ENCODE results near the gene MDM1. TPM values are rescaled to one million over a fixed set of nuclear protein-coding genes. Genes with fewer than 3 reads are reported as not detected.

Gene MDM1
- total and polyA plus RNA-seq, 11 donors, result 4.0 to 8.4 (median 5.8) TPM

- no peaks in the 10 kb centered on the region for H3K9me3 ChIP-seq
- H3K27me3 ChIP-seq, result peaks cover 0 to 4% (median 0%) of the 10 kb centered on the region in 9 donors
- H3K36me3 ChIP-seq, result no peaks in the 10 kb centered on the region
- H3K4me3 ChIP-seq, result no peak overlapping the region
- peak overlapping the region in 1 of 12 donors; percentile 14 for H3K27ac ChIP-seq
- ATAC-seq (no peak), DNase-seq (no peak)
- WGBS, 4 donors, result 80 to 82% (median 81%) methylated on average over 4 of the region's 4 CpGs
- peaks cover 0 to 17% (median 5%) of the 10 kb centered on the region in 12 donors for H3K4me1 ChIP-seq
- no peak for TF ChIP-seq POLR2A (IDR thresholded peaks at IDR 0.05)
- TF ChIP-seq CTCF (IDR thresholded peaks at IDR 0.05), result no peak
- intact Hi-C loops (cut with DNase I), result loop anchor here in 8 of 10 donors (5.0 to 10.0 kb wide), 7 partner anchors 97 to 332 kb away; partner anchors contain the start of genes NUP107 (in 3 of the 8) and RAP1B (in 2 of the 8)
Measured at GRCh38 chr12:68354977-68355541, 22.9 kb upstream of the MDM1 start.

GRCh38 chr12:68352067-68352466 lies 19.9 kb upstream of the MDM1 start:
- DNase-seq, result no peak
- no peaks in the 10 kb centered on the region for H3K9me3 ChIP-seq
- TF ChIP-seq POLR2A (IDR thresholded peaks at IDR 0.05) (no peak), CTCF (IDR thresholded peaks at IDR 0.05) (no peak)
- ATAC-seq, result no peak
- no peak overlapping the region for H3K27ac ChIP-seq
- H3K4me1 ChIP-seq, result no peaks in the 10 kb centered on the region
- H3K27me3 ChIP-seq, result peaks cover 0 to 6% (median 0%) of the 10 kb centered on the region in 9 donors
- intact Hi-C loops (cut with DNase I), result loop anchor here in 2 of 10 donors (10.0 kb wide), 2 partner anchors 313 to 333 kb away; partner anchors contain the start of gene NUP107 (in 1 of the 2)
- no peaks in the 10 kb centered on the region for H3K36me3 ChIP-seq
- no peak overlapping the region for H3K4me3 ChIP-seq
- 40 to 54% (median 45%) methylated on average over 2 of the region's 2 CpGs for WGBS, 4 donors

- H3K27ac ChIP-seq, result no peak overlapping the region
- WGBS, 4 donors, result 84 to 91% (median 86%) methylated on average over 3 of the region's 3 CpGs
- no peaks in the 10 kb centered on the region for H3K9me3 ChIP-seq
- DNase-seq (no peak), ATAC-seq (no peak)
- H3K4me3 ChIP-seq, result no peak overlapping the region
- H3K4me1 ChIP-seq, result no peaks in the 10 kb centered on the region
- peaks cover 0 to 6% (median 0%) of the 10 kb centered on the region in 9 donors for H3K27me3 ChIP-seq
- intact Hi-C loops (cut with DNase I), result loop anchor here in 2 of 10 donors (10.0 kb wide), 2 partner anchors 314 to 334 kb away; partner anchors contain the start of gene NUP107 (in 1 of the 2)
- no peaks in the 10 kb centered on the region for H3K36me3 ChIP-seq
- TF ChIP-seq CTCF (IDR thresholded peaks at IDR 0.05) (no peak), POLR2A (IDR thresholded peaks at IDR 0.05) (no peak)
Measured at GRCh38 chr12:68350753-68351152, 18.6 kb upstream of the MDM1 start.

- peaks cover 0 to 6% (median 0%) of the 10 kb centered on the region in 9 donors for H3K27me3 ChIP-seq
- H3K27ac ChIP-seq, result peak overlapping the region in 1 of 12 donors; percentile 26
- TF ChIP-seq CTCF (IDR thresholded peaks at IDR 0.05) (no peak), POLR2A (IDR thresholded peaks at IDR 0.05) (no peak)
- H3K4me3 ChIP-seq, result no peak overlapping the region
- no peaks in the 10 kb centered on the region for H3K4me1 ChIP-seq
- H3K9me3 ChIP-seq, result no peaks in the 10 kb centered on the region
- intact Hi-C loops (cut with DNase I), result loop anchor here in 2 of 10 donors (10.0 kb wide), 2 partner anchors 315 to 335 kb away; partner anchors contain the start of gene NUP107 (in 1 of the 2)
- 78 to 83% (median 81%) methylated on average over 5 of the region's 5 CpGs for WGBS, 4 donors
- no peak for ATAC-seq
- DNase-seq, result no peak
- H3K36me3 ChIP-seq, result no peaks in the 10 kb centered on the region
Measured at GRCh38 chr12:68349921-68350606, 17.9 kb upstream of the MDM1 start.

Data from heart left ventricle (tissue), 16 donors.